ENCODE results near the gene LY6G6C. TPM values are rescaled to one million over a fixed set of nuclear protein-coding genes. Genes with fewer than 3 reads are reported as not detected.

Gene LY6G6C
- total RNA-seq, 2 experiments from 2014 or later: not detected

GRCh38 chr6:31739639-31740396, 18.3 kb upstream of the LY6G6C start, which contains the start of gene MSH5:
MSH5 (plus strand) TSS chr6:31740005; CDS start chr6:31740467, 462 bp downstream.
- no peaks in the 10 kb centered on the region for H3K27me3 Mint-ChIP-seq
- ChIA-PET CTCF (interaction anchor here (0.7 to 4.9 kb wide), 9 partner anchors 12 to 90 kb away, joined by 3 to 41 read pairs (median 6); partner anchors contain the start of genes DDAH2, LSM2 and VARS1), POLR2A (interaction anchor here (0.7 to 2.8 kb wide), 17 partner anchors 10 to 232 kb away, joined by 3 to 21 read pairs (median 5); partner anchors contain the start of genes ABHD16A, BAG6, DDAH2 and DXO)
- H3K27me3 ChIP-seq (ENCODE audit: control insufficient read depth in 1 of 2, insufficient read depth in 2 of 2, low read length in 2 of 2): no peaks in the 10 kb centered on the region
- intact Hi-C loops (cut with DNase I, micrococcal nuclease): loop anchor here (2.0 to 5.0 kb wide), 5 partner anchors 33 to 77 kb away; partner anchors contain the start of genes ABHD16A (in 2 of the 2), VARS1 (in 2 of the 2), HSPA1A (in 1 of the 2) and HSPA1L (in 1 of the 2)
- H3K27ac Mint-ChIP-seq: peak within 1 kb of the TSS; percentile 85
- H3K9me3 Mint-ChIP-seq: no peaks in the 10 kb centered on the region
- peaks cover 61% of the 10 kb centered on the region for H3K4me1 Mint-ChIP-seq (ENCODE audit: low read depth)
- H3K9me3 ChIP-seq (ENCODE audit: control insufficient read depth in 1 of 2, insufficient read depth in 1 of 2, low read length in 2 of 2): no peaks in the 10 kb centered on the region
- peaks cover 27% of the 10 kb centered on the region for H3K36me3 Mint-ChIP-seq (ENCODE audit: low read depth)
- ATAC-seq (ENCODE audit: poor library complexity) (peak; percentile 85), DNase-seq (peak; percentile 85 to 98 (median 93))
- peak within 1 kb of the TSS; percentile 38 to 58 for H3K27ac ChIP-seq (ENCODE audit: low read depth in 1 of 2, low read length in 2 of 2)
- TF ChIP-seq CTCF (IDR thresholded peaks at IDR 0.05): no peak
- no peaks in the 10 kb centered on the region for H3K36me3 ChIP-seq (ENCODE audit: insufficient read depth, low read length)
- H3K4me1 ChIP-seq (ENCODE audit: insufficient read depth, low read length): peaks cover 53% of the 10 kb centered on the region
- peak within 1 kb of the TSS; percentile 90 for H3K4me3 Mint-ChIP-seq
- H3K4me3 ChIP-seq (ENCODE audit: low read length): peak within 1 kb of the TSS; percentile 87

- Histone ChIP-seq H3K4me1 (ENCODE audit: insufficient read depth, low read length) (peaks cover 69% of the 10 kb centered on the region), H3K27ac (ENCODE audit: low read depth in 1 of 2, low read length in 2 of 2) (peak overlapping the region; percentile 62 to 76), H3K27me3 (ENCODE audit: control insufficient read depth in 1 of 2, insufficient read depth in 2 of 2, low read length in 2 of 2) (no peaks in the 10 kb centered on the region), H3K4me3 (ENCODE audit: low read length) (peak overlapping the region; percentile 28), H3K36me3 (ENCODE audit: insufficient read depth, low read length) (peaks cover 10% of the 10 kb centered on the region), H3K9me3 (ENCODE audit: control insufficient read depth in 1 of 2, insufficient read depth in 1 of 2, low read length in 2 of 2) (no peaks in the 10 kb centered on the region)
- no peak for TF ChIP-seq CTCF (IDR thresholded peaks at IDR 0.05)
- H3K36me3 Mint-ChIP-seq (ENCODE audit: low read depth): peaks cover 41% of the 10 kb centered on the region
- H3K9me3 Mint-ChIP-seq: no peaks in the 10 kb centered on the region
- H3K27ac Mint-ChIP-seq: peak overlapping the region; percentile 85
- intact Hi-C loops (cut with DNase I, micrococcal nuclease): loop anchor here (1.0 to 5.0 kb wide), 6 partner anchors 9 to 79 kb away; partner anchors contain the start of genes ABHD16A (in 2 of the 2), VARS1 (in 2 of the 2), DDAH2 (in 1 of the 2) and HSPA1A (in 1 of the 2)
- peaks cover 77% of the 10 kb centered on the region for H3K4me1 Mint-ChIP-seq (ENCODE audit: low read depth)
- CTCF ChIA-PET: interaction anchor here (0.6 to 4.9 kb wide), 15 partner anchors 11 to 539 kb away, joined by 3 to 41 read pairs (median 5); partner anchors contain the start of genes DDAH2, LSM2, LY6G5C and VARS1
- POLR2A ChIA-PET: interaction anchor here (0.6 to 2.8 kb wide), 23 partner anchors 8 to 1234 kb away, joined by 3 to 21 read pairs (median 5); partner anchors contain the start of genes ABHD16A, BAG6, DDAH2 and DXO
- ATAC-seq (ENCODE audit: poor library complexity) (peak; percentile 52), DNase-seq (peak; percentile 40 to 92 (median 56))
- H3K27me3 Mint-ChIP-seq: no peaks in the 10 kb centered on the region
- peak overlapping the region; percentile 90 for H3K4me3 Mint-ChIP-seq
These were observed 16.7 kb upstream of the LY6G6C start for GRCh38 chr6:31737991-31738979.

All from CD4-positive, alpha-beta T cell (primary cell).